ENCODE measurements around the gene GSTM2. TPM values are rescaled to one million over a fixed set of nuclear protein-coding genes. Genes with fewer than 3 reads are reported as not detected.

GSTM2 gene
- total RNA-seq, 2 experiments from 2014 or later = 0.38 to 0.76 TPM

DNA sequence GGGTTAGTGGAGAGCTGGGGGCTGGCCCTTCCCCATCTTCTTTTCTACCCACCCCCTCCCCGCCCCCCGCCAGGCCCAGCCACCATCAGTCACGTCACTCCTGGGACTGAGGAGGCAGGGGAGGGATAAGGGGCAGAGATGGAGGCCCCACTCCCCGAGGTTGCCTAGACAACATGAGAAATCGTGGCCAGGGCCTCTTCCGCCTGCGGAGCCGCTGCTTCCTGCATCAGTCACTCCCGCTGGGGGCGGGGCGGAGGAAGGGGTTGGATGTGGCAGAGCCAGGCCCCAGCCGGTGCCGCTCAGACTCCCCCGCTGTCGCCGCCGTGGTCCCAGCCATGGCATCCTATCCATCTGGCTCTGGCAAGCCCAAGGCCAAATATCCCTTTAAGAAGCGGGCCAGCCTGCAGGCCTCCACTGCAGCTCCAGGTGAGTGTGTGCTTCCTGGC is 47.0 kb upstream of the GSTM2 start:
- Histone ChIP-seq H3K4me3 (ENCODE audit: low read depth, low read length, poor library complexity, severe bottlenecking) (peak overlapping the region; percentile 92), H3K27ac (ENCODE audit: low read depth, low read length, poor library complexity, severe bottlenecking) (peak overlapping the region; percentile 53)

DNA sequence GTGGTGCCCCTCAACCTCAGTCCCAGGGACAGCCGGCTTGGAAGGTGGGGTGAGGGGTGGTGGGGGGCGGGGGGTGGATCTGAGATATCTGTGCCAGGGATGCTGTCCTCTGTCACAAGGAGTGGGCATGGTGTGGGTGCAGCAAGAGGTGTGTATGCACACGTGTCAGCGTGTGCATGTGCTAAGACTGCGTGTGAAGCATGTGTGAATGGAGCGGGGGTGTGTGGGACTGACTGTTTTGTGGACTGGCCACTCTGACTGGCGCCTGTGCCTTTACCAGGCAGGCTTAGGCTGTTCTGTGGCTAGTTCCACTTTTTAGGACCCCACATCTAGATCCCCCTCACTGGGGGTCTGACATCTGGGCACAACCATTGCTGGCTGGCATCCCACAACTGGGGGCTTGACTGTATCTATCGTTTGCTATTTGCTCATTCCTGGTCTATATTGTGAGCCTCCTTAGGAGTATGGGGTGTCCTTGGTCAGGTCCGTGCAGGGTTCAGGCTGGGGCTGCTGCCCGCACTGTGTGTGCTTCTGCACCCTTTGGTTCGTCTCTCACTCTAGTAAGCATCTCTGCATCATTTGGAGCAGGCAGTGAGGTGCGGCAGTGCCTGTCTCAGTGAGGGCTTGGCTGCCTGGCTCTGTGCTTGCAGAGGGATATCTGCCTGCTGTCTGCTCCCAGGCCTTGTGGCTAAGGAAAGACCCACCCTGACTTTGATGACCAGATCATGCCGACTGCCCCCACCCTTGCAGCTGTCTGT is 46.3 kb upstream of the GSTM2 start:
- ChIA-PET CTCF (ENCODE audit: unreplicated experiment) (no interaction called here), POLR2A (interaction anchor here (2.3 kb wide), 1 partner anchor 73 kb away, joined by 14 read pairs; the partner anchor contains the start of gene GNAI3)
- H3K36me3 ChIP-seq (ENCODE audit: insufficient read depth, low read length) = no peaks in the 10 kb centered on the region
- intact Hi-C loops (cut with micrococcal nuclease; ENCODE audit: unreplicated experiment) = loop anchor here (2.0 to 5.0 kb wide), 2 partner anchors 75 to 129 kb away; partner anchors contain the start of gene CYB561D1
- no peaks in the 10 kb centered on the region for H3K9me3 ChIP-seq (ENCODE audit: low read length)
- peaks cover 53% of the 10 kb centered on the region for H3K4me1 ChIP-seq (ENCODE audit: insufficient read depth, low read length, poor library complexity, severe bottlenecking)
- H4K20me1 ChIP-seq (ENCODE audit: insufficient read depth, low read length) = 0 out of 2 replicates have a peak, but pooled peaks cover 5% of the 10 kb centered on the region
- H3K27ac ChIP-seq (ENCODE audit: low read depth, low read length, poor library complexity, severe bottlenecking) = peak overlapping the region; percentile 5
- DNase-seq (ENCODE audit: low spot score) = no peak
- H3K4me2 ChIP-seq (ENCODE audit: low read length) = peak overlapping the region; percentile 97
- H3K4me3 ChIP-seq (ENCODE audit: low read depth, low read length, poor library complexity, severe bottlenecking) = peak overlapping the region; percentile 92
- TF ChIP-seq, protein P1, sequence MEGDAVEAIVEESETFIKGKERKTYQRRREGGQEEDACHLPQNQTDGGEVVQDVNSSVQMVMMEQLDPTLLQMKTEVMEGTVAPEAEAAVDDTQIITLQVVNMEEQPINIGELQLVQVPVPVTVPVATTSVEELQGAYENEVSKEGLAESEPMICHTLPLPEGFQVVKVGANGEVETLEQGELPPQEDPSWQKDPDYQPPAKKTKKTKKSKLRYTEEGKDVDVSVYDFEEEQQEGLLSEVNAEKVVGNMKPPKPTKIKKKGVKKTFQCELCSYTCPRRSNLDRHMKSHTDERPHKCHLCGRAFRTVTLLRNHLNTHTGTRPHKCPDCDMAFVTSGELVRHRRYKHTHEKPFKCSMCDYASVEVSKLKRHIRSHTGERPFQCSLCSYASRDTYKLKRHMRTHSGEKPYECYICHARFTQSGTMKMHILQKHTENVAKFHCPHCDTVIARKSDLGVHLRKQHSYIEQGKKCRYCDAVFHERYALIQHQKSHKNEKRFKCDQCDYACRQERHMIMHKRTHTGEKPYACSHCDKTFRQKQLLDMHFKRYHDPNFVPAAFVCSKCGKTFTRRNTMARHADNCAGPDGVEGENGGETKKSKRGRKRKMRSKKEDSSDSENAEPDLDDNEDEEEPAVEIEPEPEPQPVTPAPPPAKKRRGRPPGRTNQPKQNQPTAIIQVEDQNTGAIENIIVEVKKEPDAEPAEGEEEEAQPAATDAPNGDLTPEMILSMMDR (conservative IDR thresholded peaks at IDR 0.05; ENCODE audit: low read length) = no peak
- no peak for TF ChIP-seq EZH2phosphoT487 (IDR thresholded peaks at IDR 0.05; ENCODE audit: borderline replicate concordance, low read depth, low read length)
- H3K79me2 ChIP-seq (ENCODE audit: insufficient read depth, low read depth, low read length) = peaks cover 35% of the 10 kb centered on the region
- H3K9me2 ChIP-seq (ENCODE audit: insufficient read depth, low read length) = no peaks in the 10 kb centered on the region
- H2AFZ ChIP-seq (ENCODE audit: low read length) = no peak overlapping the region
- BruUV-seq (replicated peaks) = TSS peak; percentile 54

More for the DNA sequence above, 47.0 kb upstream of the GSTM2 start:
- peak; percentile 90 for DNase-seq (ENCODE audit: low spot score)
- H3K4me2 ChIP-seq (ENCODE audit: low read length) = peak overlapping the region; percentile 97
- intact Hi-C loops (cut with micrococcal nuclease; ENCODE audit: unreplicated experiment) = loop anchor here (2.0 to 5.0 kb wide), 2 partner anchors 74 to 129 kb away; partner anchors contain the start of gene CYB561D1
- peaks cover 59% of the 10 kb centered on the region for H3K4me1 ChIP-seq (ENCODE audit: insufficient read depth, low read length, poor library complexity, severe bottlenecking)
- POLR2A ChIA-PET = interaction anchor here (0.7 to 2.3 kb wide), 3 partner anchors 19 to 137 kb away, joined by 3 to 14 read pairs (median 4); partner anchors contain the start of genes ATXN7L2 and GNAI3
- peak overlapping the region; percentile 60; the same call in 1 of the 2 replicates for H2AFZ ChIP-seq (ENCODE audit: low read length)
- no TSS peak for BruUV-seq (replicated peaks)
- peaks cover 35% of the 10 kb centered on the region for H3K79me2 ChIP-seq (ENCODE audit: insufficient read depth, low read depth, low read length)
- CTCF ChIA-PET (ENCODE audit: unreplicated experiment) = interaction anchor here (1.6 kb wide), 1 partner anchor 19 kb away, joined by 5 read pairs; no protein-coding TSS in a partner anchor
- H3K36me3 ChIP-seq (ENCODE audit: insufficient read depth, low read length) = no peaks in the 10 kb centered on the region
- H3K9me2 ChIP-seq (ENCODE audit: insufficient read depth, low read length) = no peaks in the 10 kb centered on the region
- 0 out of 2 replicates have a peak, but pooled peaks cover 5% of the 10 kb centered on the region for H4K20me1 ChIP-seq (ENCODE audit: insufficient read depth, low read length)
- TF ChIP-seq, protein P1 (conservative IDR thresholded peaks at IDR 0.05; ENCODE audit: low read length) = no peak
- TF ChIP-seq EZH2phosphoT487 (IDR thresholded peaks at IDR 0.05; ENCODE audit: borderline replicate concordance, low read depth, low read length) = no peak
- no peaks in the 10 kb centered on the region for H3K9me3 ChIP-seq (ENCODE audit: low read length)
